HepG2 (cell line): ENCODE data around the gene DYNC2I2. TPM values are rescaled to one million over a fixed set of nuclear protein-coding genes. Genes with fewer than 3 reads are reported as not detected.
A peak's percentile ranks its signal among the peaks of the same experiment; 100 is the strongest.

Experiments
- CBFB ChIP-seq: sonication (generic); formaldehyde crosslinking; IDR thresholded peaks from 2 replicates; pipeline ENCODE4 v1.4.0; 2020; ENCODE audit warnings: missing genetic modification reagents
- CENPT ChIP-seq: sonication (generic); formaldehyde crosslinking; IDR thresholded peaks from 2 replicates; pipeline ENCODE4 v1.8.0; 2022; ENCODE audit warnings: low read depth, mild to moderate bottlenecking, moderate library complexity, missing genetic modification reagents
- GATAD1 ChIP-seq: IDR thresholded peaks from 2 replicates; pipeline ENCODE4 v1.6.1; 2016; ENCODE audit warnings: missing genetic modification reagents, missing compliant biosample characterization
- GATAD2A ChIP-seq: IDR thresholded peaks from 2 replicates; pipeline ENCODE4 v1.6.1; 2016
- GMEB1 ChIP-seq: sonication (generic); formaldehyde crosslinking; IDR thresholded peaks from 2 replicates; pipeline ENCODE4 v1.5.1; 2020; ENCODE audit warnings: missing genetic modification reagents, mild to moderate bottlenecking, borderline replicate concordance
- KAT2B ChIP-seq: fragments of 150-350 bp; IDR thresholded peaks from 2 replicates; pipeline ENCODE4 v1.6.1; 2014; ENCODE audit warnings: low read depth, low read length, borderline replicate concordance
- KIAA2018 ChIP-seq: sonication (generic); formaldehyde crosslinking; IDR thresholded peaks from 2 replicates; pipeline ENCODE4 v1.5.0; 2020; ENCODE audit warnings: mild to moderate bottlenecking, missing genetic modification reagents, borderline replicate concordance
- KLF9 ChIP-seq: IDR thresholded peaks from 2 replicates; pipeline ENCODE4 v1.6.1; 2016; ENCODE audit warnings: low read depth
- MAFG ChIP-seq: sonication (generic); formaldehyde crosslinking; IDR thresholded peaks from 2 replicates; pipeline ENCODE4 v1.5.1; 2020; ENCODE audit warnings: mild to moderate bottlenecking, missing genetic modification reagents
- MTERF4 ChIP-seq: sonication (generic); formaldehyde crosslinking; IDR thresholded peaks from 2 replicates; pipeline ENCODE4 v1.8.0; 2023; ENCODE audit warnings: mild to moderate bottlenecking, missing genetic modification reagents
- MTF2 ChIP-seq: sonication (generic); formaldehyde crosslinking; IDR thresholded peaks from 2 replicates; pipeline ENCODE4 v1.5.0; 2020; ENCODE audit warnings: missing genetic modification reagents, borderline replicate concordance
- SMAD3 ChIP-seq: sonication (generic); formaldehyde crosslinking; IDR thresholded peaks from 2 replicates; pipeline ENCODE4 v1.4.0; 2020; ENCODE audit warnings: missing genetic modification reagents
- SMARCE1 ChIP-seq: fragments of 450-650 bp; IDR thresholded peaks from 2 replicates; pipeline ENCODE4 v1.6.1; 2017; ENCODE audit warnings: borderline replicate concordance
- ZBTB8A ChIP-seq: sonication (generic); formaldehyde crosslinking; IDR thresholded peaks from 2 replicates; pipeline ENCODE4 v1.4.0; 2020; ENCODE audit warnings: mild to moderate bottlenecking, low read depth, missing genetic modification reagents, borderline replicate concordance
- ZMAT3 ChIP-seq: sonication (generic); formaldehyde crosslinking; conservative IDR thresholded peaks from 2 replicates; pipeline ENCODE4 v1.7.0; 2021; ENCODE audit warnings: missing genetic modification reagents
- ZNF280D ChIP-seq: sonication (generic); formaldehyde crosslinking; IDR thresholded peaks from 2 replicates; pipeline ENCODE4 v1.5.1; 2020; ENCODE audit warnings: mild to moderate bottlenecking, missing genetic modification reagents
- ZNF549 ChIP-seq: sonication (generic); formaldehyde crosslinking; IDR thresholded peaks from 2 replicates; pipeline ENCODE4 v1.5.0; 2020; ENCODE audit warnings: missing genetic modification reagents
- ZNF879 ChIP-seq: sonication (generic); formaldehyde crosslinking; IDR thresholded peaks from 2 replicates; pipeline ENCODE4 v1.8.1; 2023; ENCODE audit warnings: missing genetic modification reagents
- polyA plus RNA-seq, 8 experiments: library from polyadenylated mRNA; depleted of rRNA in 3 of 8; stranded (reverse) in 7 of 8; unstranded in 1 of 8; fragments of >200 nt; fragmentation: Illumina TruSeq in 4 of 8; extraction: Trizol in 4 of 8; gene quantifications; 2 replicates each; pipeline versions ENCODE4 v1.2.1 to v1.2.3, GENCODE V29; 2011 to 2016; ENCODE audit warnings: low read depth in 4 of 8, missing spikeins in 1 of 8, mixed read lengths in 1 of 8; ENCODE audit not compliant: insufficient read depth in 1 of 8
- total RNA-seq, 5 experiments: library from RNA; depleted of rRNA; stranded (reverse); fragments of >200 nt; fragmentation: Illumina TruSeq; extraction: Trizol; gene quantifications; 2 replicates each; pipeline ENCODE4 v1.2.3, GENCODE V29; 2016; ENCODE audit warnings: low read depth in 1 of 5

Gene DYNC2I2
- total and polyA plus RNA-seq, 2 of the 13 experiments (the other 11 are each of a cell fraction or from before 2014, with no cell fraction given): 13.7 to 40.2 TPM

GRCh38 chr9:128636024-128636390 is 20.6 kb downstream of the DYNC2I2 start (continued):
- TF ChIP-seq KIAA2018 (CRISPR knock-in tag): no peak
- TF ChIP-seq ZMAT3 (CRISPR knock-in tag): no peak
- 0 out of 2 replicates have a peak, but pooled peaks have one; percentile 64 for TF ChIP-seq ZNF280D (CRISPR knock-in tag)
- no peak for TF ChIP-seq SMAD3
- TF ChIP-seq GATAD1 (CRISPR knock-in tag): no peak
- TF ChIP-seq MTF2 (CRISPR knock-in tag): no peak
- no peak for TF ChIP-seq ZNF879
- TF ChIP-seq KLF9: no peak
- no peak for TF ChIP-seq ZBTB8A (CRISPR knock-in tag)
- no peak for TF ChIP-seq CENPT (CRISPR knock-in tag)
- TF ChIP-seq KAT2B: no peak
- no peak for TF ChIP-seq ZNF549
- TF ChIP-seq GMEB1: peak; percentile 17; the same call in 1 of the 2 replicates
- TF ChIP-seq MTERF4 (CRISPR knock-in tag): 0 out of 2 replicates have a peak, but pooled peaks have one; percentile 48
- TF ChIP-seq GATAD2A (CRISPR knock-in tag): peak; percentile 20
- no peak for TF ChIP-seq SMARCE1
- no peak for TF ChIP-seq MAFG
- no peak for TF ChIP-seq CBFB (CRISPR knock-in tag)
